ENCODE data around the gene SPOCK1.

Gene SPOCK1

GRCh38 chr5:137200906-137201700 is 298.0 kb downstream of the SPOCK1 start:
- FAIRE-seq (no peak), DNase-seq (ENCODE audit: low spot score) (no peak)

GRCh38 chr5:137199966-137200365 is 299.2 kb downstream of the SPOCK1 start:
- FAIRE-seq: no peak
- DNase-seq (ENCODE audit: low spot score): no peak

GRCh38 chr5:137199201-137199600 is 299.9 kb downstream of the SPOCK1 start:
- DNase-seq (ENCODE audit: low spot score) (no peak), FAIRE-seq (no peak)

GRCh38 chr5:137195483-137195882 is 303.6 kb downstream of the SPOCK1 start:
- DNase-seq (ENCODE audit: low spot score) (peak; percentile 81), FAIRE-seq (no peak)

- DNase-seq (ENCODE audit: low spot score): no peak
- FAIRE-seq: no peak
These were observed 304.8 kb downstream of the SPOCK1 start for GRCh38 chr5:137194300-137194699.

GRCh38 chr5:137192293-137192743 is 306.8 kb downstream of the SPOCK1 start:
- peak; percentile 57 for DNase-seq (ENCODE audit: low spot score)
- FAIRE-seq: no peak

GRCh38 chr5:137191179-137191578 is 307.9 kb downstream of the SPOCK1 start:
- peak; percentile 84 for FAIRE-seq
- DNase-seq (ENCODE audit: low spot score): peak; percentile 34

- peak; percentile 37 for FAIRE-seq
- DNase-seq (ENCODE audit: low spot score): no peak
These were observed 308.7 kb downstream of the SPOCK1 start for GRCh38 chr5:137190441-137190840.

GRCh38 chr5:137190031-137190430 is 309.1 kb downstream of the SPOCK1 start:
- no peak for FAIRE-seq
- DNase-seq (ENCODE audit: low spot score): no peak

- no peak for DNase-seq (ENCODE audit: low spot score)
- no peak for FAIRE-seq
These were observed 310.6 kb downstream of the SPOCK1 start for GRCh38 chr5:137188566-137188965.

GRCh38 chr5:137186759-137187461 is 312.2 kb downstream of the SPOCK1 start:
- DNase-seq (ENCODE audit: low spot score): peak; percentile 20

GRCh38 chr5:137185193-137185592 is 313.9 kb downstream of the SPOCK1 start:
- FAIRE-seq: no peak
- no peak for DNase-seq (ENCODE audit: low spot score)

More at GRCh38 chr5:137186759-137187461, 312.2 kb downstream of the SPOCK1 start:
- FAIRE-seq: no peak

GRCh38 chr5:137184734-137185133 is 314.4 kb downstream of the SPOCK1 start:
- FAIRE-seq (no peak), DNase-seq (ENCODE audit: low spot score) (no peak)

- FAIRE-seq (no peak), DNase-seq (ENCODE audit: low spot score) (no peak)
These were observed 316.6 kb downstream of the SPOCK1 start for GRCh38 chr5:137182576-137182975.

GRCh38 chr5:137181667-137182066 is 317.5 kb downstream of the SPOCK1 start:
- no peak for FAIRE-seq

GRCh38 chr5:137179203-137179602 is 319.9 kb downstream of the SPOCK1 start:
- FAIRE-seq (no peak), DNase-seq (ENCODE audit: low spot score) (no peak)

More at GRCh38 chr5:137181667-137182066, 317.5 kb downstream of the SPOCK1 start:
- no peak for DNase-seq (ENCODE audit: low spot score)

- FAIRE-seq (no peak), DNase-seq (ENCODE audit: low spot score) (no peak)
These were observed 322.5 kb downstream of the SPOCK1 start for GRCh38 chr5:137176609-137177008.

- no peak for DNase-seq (ENCODE audit: low spot score)
- no peak for FAIRE-seq
These were observed 323.0 kb downstream of the SPOCK1 start for GRCh38 chr5:137176126-137176525.

- DNase-seq (ENCODE audit: low spot score): no peak
These were observed 324.9 kb downstream of the SPOCK1 start for GRCh38 chr5:137174196-137174595.

GRCh38 chr5:137172258-137172657 is 326.9 kb downstream of the SPOCK1 start:
- DNase-seq (ENCODE audit: low spot score) (no peak), FAIRE-seq (no peak)

More at GRCh38 chr5:137174196-137174595, 324.9 kb downstream of the SPOCK1 start:
- FAIRE-seq: no peak

- FAIRE-seq (no peak), DNase-seq (ENCODE audit: low spot score) (no peak)
These were observed 331.9 kb downstream of the SPOCK1 start for GRCh38 chr5:137167187-137167586.

- FAIRE-seq (no peak), DNase-seq (ENCODE audit: low spot score) (no peak)
These were observed 334.2 kb downstream of the SPOCK1 start for GRCh38 chr5:137164961-137165360.
